DOHH2 (cell line): ENCODE data around the gene FXYD7.

Source experiments
- H3F3A ChIP-seq: fragments of 200-600 bp; sonication (generic), shearing (Covaris generic); 2 replicates; pipeline ENCODE4 v1.6.0; 2016; ENCODE audit warnings: antibody characterized with exemption, mild to moderate bottlenecking; ENCODE audit not compliant: control insufficient read depth, insufficient read depth
- H3K27ac ChIP-seq: fragments of 200-600 bp; sonication (generic); 2 replicates; pipeline ENCODE4 v1.5.1; 2014; ENCODE audit warnings: low read depth, mild to moderate bottlenecking, low read length, moderate library complexity
- H3K27me3 ChIP-seq: fragments of 200-600 bp; sonication (generic); 2 replicates; pipeline ENCODE4 v1.6.1; 2014; ENCODE audit warnings: mild to moderate bottlenecking, low read length, mixed read lengths; ENCODE audit not compliant: control insufficient read depth
- H3K36me3 ChIP-seq: fragments of 200-600 bp; sonication (generic); 2 replicates; pipeline ENCODE4 v1.6.1; 2014; ENCODE audit warnings: mild to moderate bottlenecking, low read length, moderate library complexity, mixed read lengths; ENCODE audit not compliant: control insufficient read depth
- H3K4me1 ChIP-seq: fragments of 200-600 bp; sonication (generic); 2 replicates; pipeline ENCODE4 v1.6.1; 2014; ENCODE audit warnings: mild to moderate bottlenecking, low read length, mixed read lengths; ENCODE audit not compliant: control insufficient read depth
- H3K4me2 ChIP-seq: fragments of 200-600 bp; sonication (generic); 2 replicates; pipeline ENCODE4 v1.6.0; 2014; ENCODE audit warnings: mild to moderate bottlenecking, low read length, moderate library complexity
- H3K4me3 ChIP-seq: fragments of 200-600 bp; sonication (generic); 2 replicates; pipeline ENCODE4 v1.5.1; 2014; ENCODE audit warnings: mild to moderate bottlenecking, low read length, mixed read lengths
- H3K79me2 ChIP-seq: fragments of 200-600 bp; sonication (generic); 2 replicates; pipeline ENCODE4 v1.6.1; 2014; ENCODE audit warnings: mild to moderate bottlenecking, low read length, mixed read lengths; ENCODE audit not compliant: control insufficient read depth
- H3K9me2 ChIP-seq: fragments of 200-600 bp; sonication (generic); replicated peaks from 2 replicates; pipeline ENCODE4 v1.6.1; 2014; ENCODE audit warnings: mild to moderate bottlenecking, low read length, mixed read lengths; ENCODE audit not compliant: control insufficient read depth
- H3K9me3 ChIP-seq: fragments of 200-600 bp; sonication (generic); 2 replicates; pipeline ENCODE4 v1.6.1; 2014; ENCODE audit warnings: antibody characterized with exemption, low read length, mixed read lengths; ENCODE audit not compliant: control insufficient read depth, insufficient read depth
- H4K20me1 ChIP-seq: fragments of 200-600 bp; sonication (generic); 2 replicates; pipeline ENCODE4 v1.6.0; 2014; ENCODE audit warnings: low read depth, mild to moderate bottlenecking, antibody characterized with exemption, low read length, moderate library complexity; ENCODE audit not compliant: control insufficient read depth, insufficient read depth
- CTCF ChIP-seq: fragments of 200-600 bp; sonication (generic); IDR thresholded peaks from one replicate; pipeline ENCODE4 v1.5.1; 2014; ENCODE audit warnings: antibody characterized with exemption, mild to moderate bottlenecking, low read depth, low read length; ENCODE audit not compliant: poor library complexity, severe bottlenecking
- EZH2phosphoT487 ChIP-seq: fragments of 200-600 bp; sonication (generic); IDR thresholded peaks from 2 replicates; pipeline ENCODE4 v1.6.1; 2017; ENCODE audit warnings: borderline replicate concordance, mild to moderate bottlenecking, antibody characterized with exemption, low read length, moderate library complexity, mixed read lengths

Gene FXYD7

GRCh38 chr19:35117116-35117515 lies 25.9 kb upstream of the FXYD7 start:
- peaks cover 10% of the 10 kb centered on the region for H3K4me1 ChIP-seq
- no peaks in the 10 kb centered on the region for H3K79me2 ChIP-seq
- H3K9me3 ChIP-seq: no peaks in the 10 kb centered on the region
- H3K4me3 ChIP-seq: no peak overlapping the region
- no peaks in the 10 kb centered on the region for H3K9me2 ChIP-seq
- H3F3A ChIP-seq: no peaks in the 10 kb centered on the region
- H3K4me2 ChIP-seq: no peak overlapping the region
- H3K36me3 ChIP-seq: no peaks in the 10 kb centered on the region
- no peak overlapping the region for H3K27ac ChIP-seq
- no peaks in the 10 kb centered on the region; the same call in 1 of the 2 replicates for H3K27me3 ChIP-seq
- TF ChIP-seq CTCF: no peak
- TF ChIP-seq EZH2phosphoT487: no peak
- H4K20me1 ChIP-seq: no peaks in the 10 kb centered on the region

GRCh38 chr19:35117799-35118198 lies 25.3 kb upstream of the FXYD7 start:
- Histone ChIP-seq H3F3A (no peaks in the 10 kb centered on the region), H3K4me2 (no peak overlapping the region), H3K9me3 (no peaks in the 10 kb centered on the region), H3K36me3 (no peaks in the 10 kb centered on the region), H3K27ac (no peak overlapping the region), H3K9me2 (no peaks in the 10 kb centered on the region), H3K79me2 (no peaks in the 10 kb centered on the region), H3K4me1 (peaks cover 10% of the 10 kb centered on the region), H4K20me1 (no peaks in the 10 kb centered on the region; the same call in 1 of the 2 replicates), H3K4me3 (no peak overlapping the region), H3K27me3 (no peaks in the 10 kb centered on the region; the same call in 1 of the 2 replicates)
- TF ChIP-seq EZH2phosphoT487: no peak
- no peak for TF ChIP-seq CTCF

GRCh38 chr19:35118268-35119020 lies 24.6 kb upstream of the FXYD7 start:
- peaks cover 10% of the 10 kb centered on the region for H3K4me1 ChIP-seq
- H4K20me1 ChIP-seq: no peaks in the 10 kb centered on the region; the same call in 1 of the 2 replicates
- no peak overlapping the region for H3K27ac ChIP-seq

More at GRCh38 chr19:35118268-35119020, 24.6 kb upstream of the FXYD7 start:
- no peak overlapping the region for H3K4me2 ChIP-seq
- no peaks in the 10 kb centered on the region for H3K9me2 ChIP-seq
- H3K27me3 ChIP-seq: no peaks in the 10 kb centered on the region; the same call in 1 of the 2 replicates
- TF ChIP-seq CTCF: no peak
- TF ChIP-seq EZH2phosphoT487: no peak
- no peaks in the 10 kb centered on the region for H3K79me2 ChIP-seq
- no peak overlapping the region for H3K4me3 ChIP-seq
- H3F3A ChIP-seq: no peaks in the 10 kb centered on the region
- H3K9me3 ChIP-seq: no peaks in the 10 kb centered on the region
- no peaks in the 10 kb centered on the region for H3K36me3 ChIP-seq
